Astrocyte (in vitro differentiated cells and primary cell): ENCODE data around the gene CADM1. TPM values are rescaled to one million over a fixed set of nuclear protein-coding genes. Genes with fewer than 3 reads are reported as not detected.

ENCODE experiments used
- DNase-seq: peaks from one replicate; pipeline ENCODE4 v3.0.0-alpha.2; 2010; ENCODE audit warnings: low read depth
- FAIRE-seq: peaks from 2 replicates; lab custom pipeline; 2011; peaks lifted over from hg19 to GRCh38; lab: Jason Lieb, UNC
- H2AFZ ChIP-seq: 2 replicates; pipeline ENCODE4 v1.6.0; 2012; ENCODE audit warnings: low read depth, low read length, inconsistent platforms
- H3K27ac ChIP-seq: 2 replicates; pipeline ENCODE4 v1.5.1; 2011; ENCODE audit warnings: low read depth, low read length, inconsistent platforms
- H3K27me3 ChIP-seq: 2 replicates; pipeline ENCODE4 v1.6.0; 2011; ENCODE audit warnings: low read length, inconsistent platforms; ENCODE audit not compliant: insufficient read depth
- H3K36me3 ChIP-seq: 2 replicates; pipeline ENCODE4 v1.5.1; 2011; ENCODE audit warnings: low read length, inconsistent platforms; ENCODE audit not compliant: insufficient read depth
- H3K4me1 ChIP-seq: 2 replicates; pipeline ENCODE4 v1.5.1; 2011; ENCODE audit warnings: low read length, inconsistent platforms; ENCODE audit not compliant: insufficient read depth
- H3K4me2 ChIP-seq: 2 replicates; pipeline ENCODE4 v1.6.0; 2012; ENCODE audit warnings: low read length, inconsistent platforms
- H3K4me3 ChIP-seq: 2 replicates; pipeline ENCODE4 v1.5.1; 2011; ENCODE audit warnings: low read depth, mild to moderate bottlenecking, low read length, inconsistent platforms; ENCODE audit not compliant: insufficient read depth
- H3K79me2 ChIP-seq: 2 replicates; pipeline ENCODE4 v1.6.0; 2012; ENCODE audit warnings: mild to moderate bottlenecking, low read length, inconsistent platforms; ENCODE audit not compliant: insufficient read depth
- H3K9ac ChIP-seq: 2 replicates; pipeline ENCODE4 v1.6.0; 2012; ENCODE audit warnings: mild to moderate bottlenecking, low read length, inconsistent platforms
- H3K9me3 ChIP-seq: 2 replicates; pipeline ENCODE4 v1.5.1; 2012; ENCODE audit warnings: low read depth, mild to moderate bottlenecking, low read length, inconsistent platforms; ENCODE audit not compliant: insufficient read depth
- H4K20me1 ChIP-seq: 2 replicates; pipeline ENCODE4 v1.6.0; 2012; ENCODE audit warnings: low read length, inconsistent platforms; ENCODE audit not compliant: insufficient read depth
- H3K27ac Mint-ChIP-seq: one replicate; pipeline ENCODE4 v1.8.0; 2021; ENCODE audit warnings: mild to moderate bottlenecking, mixed read lengths; ENCODE audit not compliant: unreplicated experiment
- H3K27me3 Mint-ChIP-seq: one replicate; pipeline ENCODE4 v1.8.0; 2021; ENCODE audit warnings: low read depth, mixed read lengths; ENCODE audit not compliant: unreplicated experiment
- H3K36me3 Mint-ChIP-seq: one replicate; pipeline ENCODE4 v1.8.0; 2021; ENCODE audit warnings: low read depth, mixed read lengths; ENCODE audit not compliant: unreplicated experiment
- H3K4me1 Mint-ChIP-seq: one replicate; pipeline ENCODE4 v1.8.0; 2021; ENCODE audit warnings: low read depth, mixed read lengths; ENCODE audit not compliant: unreplicated experiment
- H3K4me3 Mint-ChIP-seq: one replicate; pipeline ENCODE4 v1.8.0; 2021; ENCODE audit warnings: mild to moderate bottlenecking, moderate library complexity, mixed read lengths; ENCODE audit not compliant: unreplicated experiment
- H3K9me3 Mint-ChIP-seq: one replicate; pipeline ENCODE4 v1.8.0; 2021; ENCODE audit warnings: mild to moderate bottlenecking, mixed read lengths; ENCODE audit not compliant: unreplicated experiment
- EZH2 ChIP-seq: IDR thresholded peaks from 2 replicates; pipeline ENCODE4 v1.6.1; 2012; ENCODE audit warnings: mild to moderate bottlenecking, low read length, inconsistent platforms; ENCODE audit not compliant: insufficient read depth
- total RNA-seq: library from RNA; stranded (reverse); gene quantifications from 2 replicates; pipeline ENCODE4 v1.2.1, GENCODE V29; 2021
- TF ChIP-seq, protein P1 (sequence below): IDR thresholded peaks from 2 replicates; pipeline ENCODE4 v1.5.1; 2011; ENCODE audit warnings: low read depth, mild to moderate bottlenecking, inconsistent platforms, low read length, moderate library complexity; ENCODE audit not compliant: insufficient read depth

Gene CADM1
- total RNA-seq, 1 donor from 2014 or later = 414 TPM

DNA sequence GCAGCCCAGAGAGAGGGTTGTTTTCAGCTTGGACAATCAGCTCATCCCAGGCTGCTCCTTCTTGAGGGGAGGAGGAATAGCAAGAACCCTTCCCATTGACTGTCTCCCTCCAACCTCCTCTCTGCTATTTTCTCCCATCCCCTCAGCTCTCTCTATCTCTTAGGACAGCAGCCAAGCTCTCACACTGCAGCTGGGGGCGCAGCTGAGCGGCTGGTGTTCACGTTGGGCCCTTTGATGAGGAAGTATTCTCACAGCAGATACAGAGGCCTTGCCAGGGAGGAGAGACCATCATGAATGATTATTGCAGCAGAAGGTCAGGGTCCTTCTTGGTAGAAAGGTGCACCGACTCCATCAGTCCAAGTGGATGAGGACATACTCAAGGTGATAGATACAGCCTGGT lies 26.5 kb upstream of the CADM1 start:
- H2AFZ ChIP-seq = no peak overlapping the region
- Mint-ChIP-seq H3K36me3 (no peaks in the 10 kb centered on the region), H3K4me1 (no peaks in the 10 kb centered on the region), H3K4me3 (no peak overlapping the region), H3K27ac (no peak overlapping the region), H3K9me3 (no peaks in the 10 kb centered on the region), H3K27me3 (peaks cover 28% of the 10 kb centered on the region)
- H3K4me1 ChIP-seq = no peaks in the 10 kb centered on the region
- TF ChIP-seq, protein P1, sequence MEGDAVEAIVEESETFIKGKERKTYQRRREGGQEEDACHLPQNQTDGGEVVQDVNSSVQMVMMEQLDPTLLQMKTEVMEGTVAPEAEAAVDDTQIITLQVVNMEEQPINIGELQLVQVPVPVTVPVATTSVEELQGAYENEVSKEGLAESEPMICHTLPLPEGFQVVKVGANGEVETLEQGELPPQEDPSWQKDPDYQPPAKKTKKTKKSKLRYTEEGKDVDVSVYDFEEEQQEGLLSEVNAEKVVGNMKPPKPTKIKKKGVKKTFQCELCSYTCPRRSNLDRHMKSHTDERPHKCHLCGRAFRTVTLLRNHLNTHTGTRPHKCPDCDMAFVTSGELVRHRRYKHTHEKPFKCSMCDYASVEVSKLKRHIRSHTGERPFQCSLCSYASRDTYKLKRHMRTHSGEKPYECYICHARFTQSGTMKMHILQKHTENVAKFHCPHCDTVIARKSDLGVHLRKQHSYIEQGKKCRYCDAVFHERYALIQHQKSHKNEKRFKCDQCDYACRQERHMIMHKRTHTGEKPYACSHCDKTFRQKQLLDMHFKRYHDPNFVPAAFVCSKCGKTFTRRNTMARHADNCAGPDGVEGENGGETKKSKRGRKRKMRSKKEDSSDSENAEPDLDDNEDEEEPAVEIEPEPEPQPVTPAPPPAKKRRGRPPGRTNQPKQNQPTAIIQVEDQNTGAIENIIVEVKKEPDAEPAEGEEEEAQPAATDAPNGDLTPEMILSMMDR = no peak
- TF ChIP-seq EZH2 = no peak
- no peaks in the 10 kb centered on the region for H3K9me3 ChIP-seq
- no peaks in the 10 kb centered on the region for H3K79me2 ChIP-seq
- FAIRE-seq (no peak), DNase-seq (no peak)
- no peaks in the 10 kb centered on the region for H3K36me3 ChIP-seq
- H3K27me3 ChIP-seq = peaks cover 4% of the 10 kb centered on the region
- no peak overlapping the region for H3K4me2 ChIP-seq
- H3K27ac ChIP-seq = no peak overlapping the region
- H3K9ac ChIP-seq = no peak overlapping the region
- H4K20me1 ChIP-seq = no peaks in the 10 kb centered on the region
- H3K4me3 ChIP-seq = no peak overlapping the region

DNA sequence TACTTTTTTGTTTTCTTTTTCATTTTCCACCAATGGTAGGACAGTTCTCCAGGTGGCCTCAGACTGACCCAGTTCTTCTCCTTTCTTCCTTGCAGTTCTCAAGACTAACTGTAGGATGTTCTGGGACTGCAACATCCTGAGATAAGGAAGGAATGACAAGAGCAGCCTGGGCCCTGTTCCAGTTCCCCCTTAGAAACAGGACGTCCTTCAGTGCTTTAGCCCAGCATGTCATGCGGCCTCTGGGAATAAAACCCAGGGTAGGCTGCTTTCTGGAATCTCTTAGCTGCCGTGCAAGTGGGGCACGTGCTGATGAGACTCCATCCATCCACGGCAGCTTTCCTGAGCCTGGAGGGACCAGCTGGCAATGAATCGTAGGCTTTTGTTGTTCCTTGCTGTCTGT lies 24.0 kb upstream of the CADM1 start:
- Histone ChIP-seq H3K9ac (no peak overlapping the region), H3K4me3 (no peak overlapping the region), H4K20me1 (no peaks in the 10 kb centered on the region), H3K36me3 (no peaks in the 10 kb centered on the region), H3K4me1 (no peaks in the 10 kb centered on the region), H3K27ac (no peak overlapping the region), H3K79me2 (no peaks in the 10 kb centered on the region), H3K27me3 (no peaks in the 10 kb centered on the region), H3K9me3 (no peaks in the 10 kb centered on the region), H3K4me2 (no peak overlapping the region), H2AFZ (no peak overlapping the region)
- no peaks in the 10 kb centered on the region for H3K9me3 Mint-ChIP-seq
- FAIRE-seq = no peak
- H3K27ac Mint-ChIP-seq = no peak overlapping the region
- no peak overlapping the region for H3K4me3 Mint-ChIP-seq
- H3K36me3 Mint-ChIP-seq = no peaks in the 10 kb centered on the region
- TF ChIP-seq, protein P1 = no peak
- no peak for TF ChIP-seq EZH2
- peaks cover 7% of the 10 kb centered on the region for H3K27me3 Mint-ChIP-seq
- DNase-seq = no peak
- peaks cover 4% of the 10 kb centered on the region for H3K4me1 Mint-ChIP-seq

DNA sequence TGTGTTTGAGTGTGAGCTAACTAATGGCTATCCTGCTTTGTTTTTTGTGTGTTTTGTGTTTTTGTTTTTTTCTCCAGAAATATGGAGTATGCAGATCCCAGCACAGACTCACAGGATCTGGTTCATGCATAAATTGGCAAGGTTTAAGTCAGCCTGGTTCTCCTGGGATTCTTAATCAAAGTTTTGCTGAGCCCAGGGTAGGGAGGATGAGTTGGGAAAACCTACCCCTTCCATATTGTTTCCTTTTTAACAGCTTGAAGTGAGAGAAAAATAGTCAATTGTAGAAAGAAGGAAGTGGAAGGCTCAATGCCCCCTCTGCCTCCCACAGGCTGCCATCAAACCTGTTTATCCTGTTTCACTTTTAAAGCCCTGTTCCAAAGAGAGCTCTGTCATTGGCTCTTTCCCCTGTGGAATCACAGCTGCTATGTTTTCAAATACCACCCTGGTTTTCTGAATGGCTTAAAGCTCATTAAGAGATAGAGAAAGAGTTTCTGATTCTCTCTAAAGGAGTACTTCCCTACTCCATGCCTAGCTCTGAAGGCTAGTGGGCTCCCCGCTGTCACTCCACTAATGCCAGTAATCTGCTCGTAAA lies 23.4 kb upstream of the CADM1 start:
- no peak overlapping the region for H3K4me3 Mint-ChIP-seq
- Histone ChIP-seq H3K27ac (no peak overlapping the region), H3K4me3 (no peak overlapping the region), H4K20me1 (no peaks in the 10 kb centered on the region), H3K9ac (no peak overlapping the region), H3K36me3 (no peaks in the 10 kb centered on the region), H3K4me1 (no peaks in the 10 kb centered on the region), H3K9me3 (no peaks in the 10 kb centered on the region), H2AFZ (no peak overlapping the region), H3K27me3 (no peaks in the 10 kb centered on the region), H3K79me2 (no peaks in the 10 kb centered on the region), H3K4me2 (no peak overlapping the region)
- TF ChIP-seq, protein P1 = no peak
- no peak for TF ChIP-seq EZH2
- no peaks in the 10 kb centered on the region for H3K36me3 Mint-ChIP-seq
- no peak for DNase-seq
- no peak for FAIRE-seq
- peaks cover 7% of the 10 kb centered on the region for H3K27me3 Mint-ChIP-seq
- no peaks in the 10 kb centered on the region for H3K9me3 Mint-ChIP-seq
- H3K27ac Mint-ChIP-seq = no peak overlapping the region
- peaks cover 5% of the 10 kb centered on the region for H3K4me1 Mint-ChIP-seq
